Measurements from ENCODE around the gene EFCAB6. TPM values are rescaled to one million over a fixed set of nuclear protein-coding genes. Genes with fewer than 3 reads are reported as not detected.
A peak's percentile ranks its signal among the peaks of the same experiment; 100 is the strongest.

Gene EFCAB6
- total RNA-seq, 2 donors from 2014 or later, result 1.7 to 2.0 TPM

DNA sequence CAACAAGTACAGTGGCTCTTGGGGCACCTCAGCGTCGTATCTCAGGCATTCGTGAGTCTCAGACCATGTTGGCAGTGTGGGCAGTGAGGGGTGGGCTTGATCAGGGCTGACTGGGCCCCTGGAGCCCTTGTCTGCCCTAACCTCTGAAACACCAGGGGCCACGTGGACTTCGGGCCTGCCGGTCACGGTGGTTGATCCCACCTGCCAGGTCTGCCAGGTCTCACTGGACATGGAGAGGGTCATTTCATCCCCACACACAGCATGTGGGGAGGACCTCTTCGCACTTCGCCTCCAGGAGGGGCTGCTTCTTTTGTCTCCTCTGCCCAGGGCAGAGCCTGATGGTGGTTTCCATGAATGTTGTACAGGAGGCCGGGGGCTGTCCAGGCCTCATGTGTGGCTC, 323.2 kb downstream of the EFCAB6 start:
- intact Hi-C loops (cut with DNase I), result no loop called here
- DNase-seq (ENCODE audit: low spot score), result no peak

- intact Hi-C loops (cut with DNase I), result no loop called here
- DNase-seq (ENCODE audit: low spot score), result no peak
These were observed 323.9 kb downstream of the EFCAB6 start for GRCh38 chr22:43488031-43488866.

- intact Hi-C loops (cut with DNase I), result no loop called here
- peak; percentile 72 for DNase-seq (ENCODE audit: low spot score)
These were observed 324.6 kb downstream of the EFCAB6 start for GRCh38 chr22:43487311-43488030.

- intact Hi-C loops (cut with DNase I), result no loop called here
- no peak for DNase-seq (ENCODE audit: low spot score)
These were observed 326.5 kb downstream of the EFCAB6 start for GRCh38 chr22:43485502-43486089.

DNA sequence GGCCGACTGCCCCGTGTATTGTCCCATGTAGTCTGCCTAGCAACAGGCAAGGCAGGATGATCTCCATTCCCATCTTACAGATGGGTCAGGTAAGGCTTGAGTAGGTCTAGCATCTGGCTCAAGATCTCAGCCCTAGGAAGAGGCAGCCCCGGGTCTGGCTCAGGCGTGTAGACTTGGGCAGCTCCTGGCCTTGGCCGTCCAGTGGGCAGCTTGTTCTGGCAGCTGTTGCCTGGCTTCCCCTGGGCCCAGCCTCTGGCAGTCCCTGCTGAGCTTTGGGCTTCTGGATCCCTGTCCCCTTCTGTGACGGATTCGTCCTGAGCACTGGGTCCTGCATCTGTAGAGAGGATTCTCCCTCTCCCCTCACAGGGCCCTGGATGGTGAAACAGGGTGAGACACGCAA, 327.9 kb downstream of the EFCAB6 start:
- intact Hi-C loops (cut with DNase I), result no loop called here
- DNase-seq (ENCODE audit: low spot score), result no peak

- DNase-seq (ENCODE audit: low spot score), result no peak
- intact Hi-C loops (cut with DNase I), result no loop called here
These were observed 328.4 kb downstream of the EFCAB6 start for GRCh38 chr22:43483669-43484068.

- intact Hi-C loops (cut with DNase I), result no loop called here
- no peak for DNase-seq (ENCODE audit: low spot score)
These were observed 328.8 kb downstream of the EFCAB6 start for GRCh38 chr22:43483266-43483665.

DNA sequence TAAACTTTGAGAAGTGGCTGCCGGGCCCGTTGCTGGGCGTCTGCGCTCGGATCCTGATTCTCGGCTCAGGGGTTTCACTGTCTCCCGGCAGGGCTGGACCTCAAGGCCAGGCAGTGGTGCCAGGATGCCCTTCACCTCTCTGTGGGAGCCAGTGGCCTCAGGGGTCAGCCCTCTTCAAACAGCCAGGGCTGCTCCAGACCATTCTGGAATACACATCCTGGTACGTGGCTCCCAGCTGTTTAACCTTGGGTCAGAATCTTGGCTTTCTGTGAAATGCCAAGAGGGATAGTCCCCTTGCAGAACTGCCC, 329.8 kb downstream of the EFCAB6 start:
- intact Hi-C loops (cut with DNase I), result no loop called here
- no peak for DNase-seq (ENCODE audit: low spot score)

DNA sequence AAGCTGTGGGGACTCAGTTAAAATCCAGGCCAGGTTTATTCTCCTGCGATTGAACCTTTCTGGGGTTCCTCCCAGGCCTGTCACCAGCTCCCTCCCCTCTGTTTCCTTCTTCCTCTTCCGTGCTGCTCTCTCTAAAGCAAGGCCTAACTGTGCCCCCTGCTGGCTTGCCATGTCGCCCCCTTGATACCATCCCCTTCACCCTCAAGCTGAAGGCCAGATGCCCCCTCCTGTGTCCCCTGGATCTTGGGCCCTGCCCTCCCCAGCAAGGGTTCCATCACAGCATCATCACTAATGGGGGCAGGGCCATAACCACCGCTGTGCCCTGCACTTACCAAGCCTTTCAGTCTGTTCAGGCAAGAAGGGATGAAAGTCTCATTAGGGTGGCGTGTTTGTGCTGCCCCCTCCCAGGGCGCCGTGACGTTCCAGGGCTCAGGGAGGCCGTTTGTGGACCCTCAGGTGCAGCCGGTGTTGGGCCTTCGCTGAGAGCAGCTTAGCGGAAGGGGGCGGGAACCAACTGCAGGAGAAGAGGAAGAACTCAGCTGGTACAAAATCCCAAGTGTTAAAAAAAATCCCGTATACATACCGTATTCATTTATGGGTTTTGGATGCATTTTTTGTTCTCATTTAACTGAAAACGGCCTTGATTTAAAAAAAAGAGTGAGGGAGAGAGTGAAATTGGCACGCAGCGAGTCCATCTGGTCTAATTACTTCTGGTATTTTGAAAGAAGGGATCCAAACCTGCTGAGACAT, 330.4 kb downstream of the EFCAB6 start:
- intact Hi-C loops (cut with DNase I), result no loop called here
- DNase-seq (ENCODE audit: low spot score), result no peak

- intact Hi-C loops (cut with DNase I), result no loop called here
- DNase-seq (ENCODE audit: low spot score), result no peak
These were observed 332.1 kb downstream of the EFCAB6 start for GRCh38 chr22:43479962-43480361.

DNA sequence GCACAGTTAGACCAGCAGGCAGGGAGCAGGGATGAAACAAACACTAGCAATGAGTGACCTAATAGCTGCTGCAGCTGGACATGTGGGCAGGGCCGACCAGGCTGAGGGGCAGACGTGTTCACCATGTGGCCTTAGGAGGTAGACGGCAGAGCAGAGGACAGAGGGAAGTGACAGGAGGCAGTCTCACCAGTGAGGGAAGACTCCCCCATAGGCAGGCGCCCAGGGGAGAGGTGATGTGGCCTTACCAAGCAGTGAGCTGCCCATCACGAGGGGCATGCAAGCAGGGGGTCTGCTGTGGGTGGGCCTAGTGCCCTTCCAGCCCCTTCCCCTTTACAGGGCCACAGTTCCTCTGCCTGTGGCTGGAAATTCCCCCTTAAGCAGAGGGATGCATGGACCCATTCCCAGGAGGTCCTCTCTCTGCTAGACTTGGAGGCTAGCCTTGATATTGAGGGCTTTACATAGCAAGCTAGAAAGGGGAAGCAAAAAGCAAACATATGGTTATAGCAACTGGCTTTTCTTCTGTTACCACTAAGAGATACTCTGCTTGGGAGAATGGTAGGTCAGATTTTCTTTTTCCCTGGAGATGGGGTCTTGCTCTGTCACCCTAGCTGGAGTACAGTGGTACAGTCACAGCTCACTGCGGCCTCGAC, 332.7 kb downstream of the EFCAB6 start:
- peak; percentile 55 for DNase-seq (ENCODE audit: low spot score)
- intact Hi-C loops (cut with DNase I), result no loop called here

Other genes with a start within 250 kb of the EFCAB6 start
- gene SULT4A1, start 50.2 kb upstream of the EFCAB6 start, total RNA-seq, result not detected
- gene PNPLA5, start 79.7 kb upstream of the EFCAB6 start, total RNA-seq, result not detected
- under 1 TPM in 1 of 2 donors, not detected in 1; 0.51 TPM for gene PNPLA3, start 111.5 kb upstream of the EFCAB6 start, total RNA-seq
- 10 to 100 TPM; 20.8 to 25.6 TPM for gene SAMM50, start 143.1 kb upstream of the EFCAB6 start, total RNA-seq
- 10 to 100 TPM; 49.6 to 51.1 TPM for gene PARVB, start 212.0 kb upstream of the EFCAB6 start, total RNA-seq